Amniotic stem cell (primary cell): ENCODE data around the gene TALDO1.
A peak's percentile ranks its signal among the peaks of the same experiment; 100 is the strongest.
"Not testable (repeated sequence)": the region's sequence is repeated elsewhere in the genome, so short reads cannot be mapped to it uniquely, and the experiment has no call there.

ENCODE experiments used
- DNase-seq: peaks from one replicate; lab custom pipeline; 2025; lab: John Stamatoyannopoulos, UW

The TALDO1 gene

GRCh38 chr11:737366-737765 is 9.9 kb upstream of the TALDO1 start:
- no peak for DNase-seq

- not testable (repeated sequence) for DNase-seq
Measured at GRCh38 chr11:737899-738298, 9.4 kb upstream of the TALDO1 start.

GRCh38 chr11:742156-742546 is 5.1 kb upstream of the TALDO1 start:
- no peak for DNase-seq

GRCh38 chr11:742571-743201 is 4.6 kb upstream of the TALDO1 start:
- DNase-seq, result no peak

- DNase-seq, result no peak
Measured at GRCh38 chr11:745428-745827, 1.8 kb upstream of the TALDO1 start.

- no peak for DNase-seq
Measured at GRCh38 chr11:746289-747157, 741 bp upstream of the TALDO1 start.

GRCh38 chr11:748007-748359 is 719 bp downstream of the TALDO1 start:
- DNase-seq, result no peak

GRCh38 chr11:749731-750130 is 2.5 kb downstream of the TALDO1 start:
- no peak for DNase-seq

- DNase-seq, result no peak
Measured at GRCh38 chr11:760236-760635, 13.0 kb downstream of the TALDO1 start.

- no peak for DNase-seq
Measured at GRCh38 chr11:761526-762108, 14.4 kb downstream of the TALDO1 start.

- peak; percentile 25 for DNase-seq
Measured at GRCh38 chr11:762421-763072, 15.3 kb downstream of the TALDO1 start.

- DNase-seq, result no peak
Measured at GRCh38 chr11:763073-763463, 15.8 kb downstream of the TALDO1 start.

GRCh38 chr11:763549-764321 is 16.5 kb downstream of the TALDO1 start:
- DNase-seq, result no peak

- DNase-seq, result no peak
Measured at GRCh38 chr11:764322-765024, 17.2 kb downstream of the TALDO1 start.

GRCh38 chr11:765025-765801 is 17.9 kb downstream of the TALDO1 start:
- no peak for DNase-seq

GRCh38 chr11:765802-766091 is 18.5 kb downstream of the TALDO1 start:
- DNase-seq, result no peak

- no peak for DNase-seq
Measured at GRCh38 chr11:766106-766935, 19.1 kb downstream of the TALDO1 start.

- DNase-seq, result no peak
Measured at GRCh38 chr11:766936-767210, 19.6 kb downstream of the TALDO1 start.

GRCh38 chr11:767238-767637 is 20.0 kb downstream of the TALDO1 start:
- no peak for DNase-seq
